K562 (cell line): Measurements from ENCODE around the gene ZNF433. TPM values are rescaled to one million over a fixed set of nuclear protein-coding genes. Genes with fewer than 3 reads are reported as not detected.

Experiments
- ATF1 ChIP-seq, 2 experiments: fragments of 450-650 bp in 1 of 2; IDR thresholded peaks; 2 replicates each; pipeline ENCODE4 v1.6.1; 2016; ENCODE audit warnings: missing compliant biosample characterization in 1 of 2, missing genetic modification characterization in 1 of 2
- CREBBP ChIP-seq: IDR thresholded peaks from one replicate; pipeline ENCODE4 v1.6.1; 2012; ENCODE audit warnings: low read depth, mild to moderate bottlenecking, control low read depth, inconsistent platforms, low read length
- JUND ChIP-seq, 2 experiments: IDR thresholded peaks; 2 replicates in 1 of 2; 3 replicates in 1 of 2; pipeline ENCODE4 v1.6.1; 2011; ENCODE audit warnings: borderline replicate concordance in 2 of 2, low read depth in 2 of 2, low read length in 2 of 2, improper control_type of control experiment in 1 of 2, missing biosample characterization in 1 of 2, missing genetic modification characterization in 1 of 2, missing genetic modification reagents in 1 of 2
- NFYB ChIP-seq: IDR thresholded peaks from 2 replicates; pipeline ENCODE4 v1.6.1; 2011; ENCODE audit warnings: mild to moderate bottlenecking, moderate library complexity; ENCODE audit not compliant: insufficient read length; ENCODE audit errors: extremely low read depth
- RREB1 ChIP-seq: fragments of 250-450 bp; sonication (Bioruptor Pico); IDR thresholded peaks from 2 replicates; pipeline ENCODE4 v1.4.0; 2020
- SIN3B ChIP-seq: fragments of 450-650 bp; IDR thresholded peaks from 2 replicates; pipeline ENCODE4 v1.6.1; 2017; ENCODE audit warnings: low read depth, mild to moderate bottlenecking, moderate library complexity
- STAG1 ChIP-seq: sonication (generic); formaldehyde crosslinking; IDR thresholded peaks from 2 replicates; pipeline ENCODE4 v1.5.0; 2020; ENCODE audit warnings: missing genetic modification reagents, borderline replicate concordance
- TAF15 ChIP-seq: fragments of 200-400 bp; formaldehyde crosslinking; IDR thresholded peaks from 2 replicates; pipeline ENCODE4 v1.6.1; 2017; ENCODE audit warnings: mild to moderate bottlenecking, low read depth, low read length, moderate library complexity
- TBL1XR1 ChIP-seq, 2 experiments: IDR thresholded peaks; 2 replicates each; pipeline ENCODE4 v1.6.1; 2012; ENCODE audit warnings: improper control_type of control experiment in 2 of 2, low read length in 2 of 2, mild to moderate bottlenecking in 1 of 2
- TCF7 ChIP-seq: sonication (generic); IDR thresholded peaks from 2 replicates; pipeline ENCODE4 v1.6.1; 2016; ENCODE audit warnings: antibody characterized with exemption, borderline replicate concordance
- ZBTB5 ChIP-seq: fragments of 450-650 bp; IDR thresholded peaks from 2 replicates; pipeline ENCODE4 v1.6.1; 2017; ENCODE audit warnings: antibody characterized with exemption
- ZNF232 ChIP-seq: sonication (generic); formaldehyde crosslinking; IDR thresholded peaks from 2 replicates; pipeline ENCODE4 v1.8.0; 2022; ENCODE audit warnings: mild to moderate bottlenecking, missing genetic modification reagents
- ZNF277 ChIP-seq: fragments of 250-450 bp; sonication (Bioruptor Pico); IDR thresholded peaks from 2 replicates; pipeline ENCODE4 v1.8.0; 2022; ENCODE audit warnings: inconsistent platforms, mild to moderate bottlenecking, moderate library complexity, borderline replicate concordance
- polyA plus RNA-seq, 8 experiments: library from polyadenylated mRNA; depleted of rRNA in 4 of 8; stranded (reverse) in 5 of 8; unstranded in 3 of 8; fragments of >200 nt; fragmentation: Nextera tagmentation in 2 of 8; fragmentation: Illumina TruSeq in 1 of 8; extraction: Ambion mirVana in 2 of 8; extraction: Trizol in 1 of 8; gene quantifications; 2 replicates each; pipeline versions ENCODE4 v1.2.1 to v1.2.3, GENCODE V29; 2011 to 2014; ENCODE audit warnings: inconsistent platforms in 1 of 8, missing spikeins in 1 of 8
- total RNA-seq, 7 experiments: library from RNA; depleted of rRNA in 6 of 7; stranded (reverse); fragments of >200 nt in 6 of 7; fragmentation: Illumina TruSeq in 2 of 7; extraction: Trizol in 2 of 7; gene quantifications; 2 replicates each; pipeline versions ENCODE4 v1.2.1 to v1.2.3, GENCODE V29; 2011 to 2021; ENCODE audit warnings: low replicate concordance in 1 of 7

Gene ZNF433
- total and polyA plus RNA-seq, 9 of the 15 experiments (the other 6 are each of a cell fraction or from before 2014, with no cell fraction given) = 2.0 to 4.1 (median 2.9) TPM

- no peak for TF ChIP-seq RREB1 (CRISPR knock-in tag)
- no peak for TF ChIP-seq STAG1 (CRISPR knock-in tag)
- no peak for TF ChIP-seq ZBTB5
- TF ChIP-seq NFYB = peak; percentile 63
- TF ChIP-seq TBL1XR1 (IDR thresholded peaks at IDR 0.05; ENCODE audit: low read length in 2 of 2) = no peak
- no peak for TF ChIP-seq ZNF232 (CRISPR knock-in tag)
- no peak for TF ChIP-seq JUND (IDR thresholded peaks at IDR 0.05; ENCODE audit: borderline replicate concordance, low read depth, low read length)
- TF ChIP-seq JUND (tag; IDR thresholded peaks at IDR 0.05; ENCODE audit: borderline replicate concordance, low read depth, low read length) = no peak
- no peak for TF ChIP-seq SIN3B
- no peak for TF ChIP-seq CREBBP
- TF ChIP-seq TAF15 = no peak
- TF ChIP-seq ATF1 (CRISPR knock-in tag; IDR thresholded peaks at IDR 0.05) = no peak
- TF ChIP-seq ATF1 (tag; IDR thresholded peaks at IDR 0.05) = no peak
- no peak for TF ChIP-seq TCF7
- TF ChIP-seq ZNF277 = no peak
These were observed 70.4 kb downstream of the ZNF433 start, which contains the start of gene ZNF763 (continued) for GRCh38 chr19:11964858-11965645.
